T1000 (cell line): ENCODE data around the gene VTN.
A peak's percentile ranks its signal among the peaks of the same experiment; 100 is the strongest.

Source experiments
- DNase-seq: peaks from one replicate; lab custom pipeline; 2025; ENCODE audit warnings: mixed read lengths; lab: John Stamatoyannopoulos, UW

VTN gene

DNA sequence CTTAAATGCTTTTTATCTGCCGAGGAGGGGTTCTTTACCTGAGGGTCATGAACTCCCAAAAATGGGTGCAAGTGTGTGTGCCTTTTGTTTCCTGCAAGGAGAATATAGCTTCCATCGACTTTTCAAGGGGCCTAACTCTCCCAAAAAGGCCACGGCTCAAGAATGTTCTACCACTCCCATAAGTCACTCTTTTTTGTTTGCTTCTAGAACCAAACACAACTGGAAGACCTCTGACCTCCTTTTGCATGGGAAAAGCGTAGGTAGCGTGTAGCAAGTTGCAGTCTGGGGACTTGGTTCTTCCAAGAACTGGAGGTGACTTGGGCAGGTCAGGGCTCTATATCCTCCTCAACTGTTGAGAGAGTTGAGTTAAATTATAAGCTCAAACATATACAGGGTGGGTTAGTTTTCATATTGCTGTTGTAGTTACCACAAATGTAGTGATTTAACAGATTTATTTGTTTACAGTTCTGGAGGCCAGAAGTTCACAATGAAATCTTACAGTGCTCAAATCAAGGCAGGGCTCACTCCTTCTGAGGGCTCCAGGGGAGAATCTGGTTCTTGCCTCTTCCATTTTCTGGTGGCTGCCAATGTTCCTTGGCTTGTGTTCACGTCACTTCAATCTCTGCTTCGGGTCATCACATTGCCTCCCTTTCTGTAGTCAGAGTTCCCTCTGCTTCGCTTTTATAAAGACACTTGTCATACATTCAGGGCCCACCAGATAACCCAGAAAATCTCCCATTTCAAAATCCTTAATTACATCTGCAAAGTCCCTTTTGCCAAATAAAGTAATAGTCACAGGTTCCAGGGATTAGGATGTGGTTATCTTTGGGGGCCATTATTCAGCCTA is 49.7 kb downstream of the VTN start:
- no peak for DNase-seq

DNA sequence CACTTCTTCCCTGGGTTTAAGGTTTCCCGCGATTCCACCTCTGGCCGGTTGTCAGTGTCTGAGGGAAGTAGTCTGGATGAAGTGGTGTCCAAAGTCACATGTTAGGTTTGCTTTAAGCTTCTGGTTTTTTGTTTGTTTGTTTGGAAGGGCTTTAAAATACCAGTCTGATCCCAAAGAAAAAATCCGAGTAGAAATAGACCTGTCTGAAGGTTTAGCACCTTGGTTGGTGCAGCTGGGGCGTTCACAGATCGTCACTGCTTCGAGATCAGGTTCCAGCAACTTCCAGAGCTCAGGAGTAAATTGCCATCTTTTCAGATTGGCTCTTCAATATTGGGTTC is 50.5 kb downstream of the VTN start:
- no peak for DNase-seq

DNA sequence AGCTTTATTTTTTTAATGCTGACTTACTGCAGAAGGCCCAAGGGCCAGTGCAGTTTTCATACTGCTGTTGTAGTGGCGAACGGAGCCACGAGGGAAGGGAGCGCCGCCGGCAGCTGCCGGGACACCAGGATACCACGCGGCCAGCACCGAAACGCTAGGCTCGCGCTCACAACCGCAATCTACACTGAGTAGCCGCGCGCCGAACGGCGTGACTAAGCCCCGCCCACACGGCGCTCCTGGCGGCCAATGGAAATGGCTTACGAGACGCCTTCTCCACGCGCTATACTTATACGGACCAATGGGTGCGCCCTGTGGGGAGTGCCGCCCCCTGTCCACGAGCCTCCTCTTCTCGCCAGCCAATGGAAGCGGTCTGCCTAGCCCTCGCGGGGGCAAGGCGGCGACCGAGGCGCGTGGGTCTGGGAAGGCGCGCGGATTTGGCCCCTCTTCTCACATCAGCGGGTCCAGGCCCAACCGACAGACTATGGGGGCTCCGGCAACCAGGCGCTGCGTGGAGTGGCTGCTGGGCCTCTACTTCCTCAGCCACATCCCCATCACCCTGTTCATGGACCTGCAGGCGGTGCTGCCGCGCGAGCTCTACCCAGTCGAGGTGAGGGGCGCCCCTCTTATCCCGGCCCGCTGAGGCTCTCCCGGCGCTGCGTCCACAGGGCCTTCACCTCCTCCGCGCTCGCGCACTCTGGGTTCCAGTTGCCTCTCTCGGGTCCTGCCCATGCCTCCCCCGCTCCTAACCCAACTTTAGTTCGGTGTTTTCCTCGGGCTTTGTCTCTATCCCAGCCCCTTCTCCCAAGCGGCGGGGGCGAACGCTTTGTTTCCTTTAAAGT is 51.1 kb downstream of the VTN start, which contains the start of gene TMEM97:
Gene TMEM97, plus strand, starts transcription at position 442 of the 839 bp plus-strand sequence. Its CDS starts 40 bp downstream, at position 482.
- peak; percentile 94 for DNase-seq

- no peak for DNase-seq
Observed at GRCh38 chr17:28317966-28318758, 51.9 kb downstream of the VTN start.
